ENCODE data around the gene MRPL36. TPM values are rescaled to one million over a fixed set of nuclear protein-coding genes. Genes with fewer than 3 reads are reported as not detected.

The MRPL36 gene
- total RNA-seq, 3 donors from 2014 or later, result 33.5 to 46.2 (median 41.6) TPM

DNA sequence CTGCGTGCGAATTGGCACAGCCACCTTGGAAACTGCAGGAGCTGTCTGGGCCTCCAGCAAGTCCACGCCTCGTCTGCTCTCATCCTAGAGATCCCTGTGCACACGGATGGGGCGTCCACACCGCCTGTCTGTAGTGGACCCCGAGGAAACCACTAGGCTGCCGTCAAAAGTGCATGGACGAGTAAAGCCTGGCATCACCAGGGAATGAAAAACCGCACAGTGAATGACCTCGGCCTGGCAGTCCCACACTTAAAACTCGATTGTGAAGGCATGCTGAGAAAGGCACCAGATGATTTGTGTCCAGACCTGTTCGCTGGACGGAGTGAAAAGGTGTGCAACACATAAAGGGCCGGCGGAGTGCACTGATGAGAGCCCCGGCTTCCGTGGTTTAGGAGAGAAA, 50.8 kb downstream of the MRPL36 start:
- Histone ChIP-seq H3K4me1 (no peaks in the 10 kb centered on the region), H3K27ac (no peak overlapping the region), H3K9me3 (no peaks in the 10 kb centered on the region), H3K27me3 (peaks cover 0 to 26% of the 10 kb centered on the region in 2 donors), H3K4me3 (no peak overlapping the region), H3K36me3 (no peaks in the 10 kb centered on the region)
- intact Hi-C loops (cut with DNase I; ENCODE audit: low total_unique reads), result no loop called here
- TF ChIP-seq, protein P1, sequence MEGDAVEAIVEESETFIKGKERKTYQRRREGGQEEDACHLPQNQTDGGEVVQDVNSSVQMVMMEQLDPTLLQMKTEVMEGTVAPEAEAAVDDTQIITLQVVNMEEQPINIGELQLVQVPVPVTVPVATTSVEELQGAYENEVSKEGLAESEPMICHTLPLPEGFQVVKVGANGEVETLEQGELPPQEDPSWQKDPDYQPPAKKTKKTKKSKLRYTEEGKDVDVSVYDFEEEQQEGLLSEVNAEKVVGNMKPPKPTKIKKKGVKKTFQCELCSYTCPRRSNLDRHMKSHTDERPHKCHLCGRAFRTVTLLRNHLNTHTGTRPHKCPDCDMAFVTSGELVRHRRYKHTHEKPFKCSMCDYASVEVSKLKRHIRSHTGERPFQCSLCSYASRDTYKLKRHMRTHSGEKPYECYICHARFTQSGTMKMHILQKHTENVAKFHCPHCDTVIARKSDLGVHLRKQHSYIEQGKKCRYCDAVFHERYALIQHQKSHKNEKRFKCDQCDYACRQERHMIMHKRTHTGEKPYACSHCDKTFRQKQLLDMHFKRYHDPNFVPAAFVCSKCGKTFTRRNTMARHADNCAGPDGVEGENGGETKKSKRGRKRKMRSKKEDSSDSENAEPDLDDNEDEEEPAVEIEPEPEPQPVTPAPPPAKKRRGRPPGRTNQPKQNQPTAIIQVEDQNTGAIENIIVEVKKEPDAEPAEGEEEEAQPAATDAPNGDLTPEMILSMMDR (IDR thresholded peaks at IDR 0.05), result no peak
- TF ChIP-seq POLR2AphosphoS5 (IDR thresholded peaks at IDR 0.05) (no peak), POLR2A (IDR thresholded peaks at IDR 0.05) (no peak)
- peak in 1 of 2 donors; percentile 35 for DNase-seq (ENCODE audit: low spot score in 2 of 2)

Other genes starting within 250 kb of the MRPL36 start
- 10 to 100 TPM; 37.9 to 68.8 (median 48.0) TPM for gene NDUFS6, start 1.6 kb upstream of the MRPL36 start, total RNA-seq
- 1 to 10 TPM in 2 of 3 donors, under 1 TPM in 1; 0.64 to 9.5 (median 2.6) TPM for gene IRX4, start 83.1 kb upstream of the MRPL36 start, total RNA-seq

All from breast epithelium (tissue), 4 donors.